Measurements from ENCODE around the gene BANF2. TPM values are rescaled to one million over a fixed set of nuclear protein-coding genes. Genes with fewer than 3 reads are reported as not detected.

BANF2 gene
- polyA plus RNA-seq, 1 of the 3 experiments (the other 2 are of a cell fraction): not detected

- ChIA-PET CTCF (no interaction called here), POLR2A (no interaction called here)
- Histone ChIP-seq H4K20me1 (ENCODE audit: insufficient read depth) (no peaks in the 10 kb centered on the region), H3F3A (replicated peaks; ENCODE audit: insufficient read depth) (peaks cover 3% of the 10 kb centered on the region), H2AFZ (ENCODE audit: low read depth) (no peak overlapping the region), H3K4me1 (ENCODE audit: control insufficient read depth in 1 of 2, insufficient read depth in 2 of 2, low read depth in 1 of 2, low read length in 1 of 2) (0 out of 4 replicates have a peak, but pooled peaks cover 0 to 3% of the 10 kb centered on the region in 2 experiments), H3K36me3 (replicated peaks in 1 of 2; ENCODE audit: control insufficient read depth in 1 of 2, insufficient read depth in 2 of 2, low read length in 1 of 2) (no peaks in the 10 kb centered on the region), H3K9me2 (no peaks in the 10 kb centered on the region), H3K79me2 (ENCODE audit: insufficient read depth) (no peaks in the 10 kb centered on the region), H3K27ac (ENCODE audit: low read depth in 2 of 2, low read length in 1 of 2) (no peak overlapping the region), H3K27me3 (ENCODE audit: insufficient read depth) (peaks cover 13% of the 10 kb centered on the region; the same call in 1 of the 2 replicates), H3K4me3 (ENCODE audit: low read depth in 2 of 2, low read length in 1 of 2) (no peak overlapping the region), H3K9me3 (no peaks in the 10 kb centered on the region), H3K4me2 (no peak overlapping the region), H3K9ac (no peak overlapping the region)
- no peak for DNase-seq
- TF ChIP-seq SMC3 (IDR thresholded peaks at IDR 0.05; ENCODE audit: low read depth, low read length): no peak
- TF ChIP-seq POLR2AphosphoS5 (IDR thresholded peaks at IDR 0.05; ENCODE audit: low read depth, low read length): no peak
- TF ChIP-seq RXRA (IDR thresholded peaks at IDR 0.05; ENCODE audit: borderline replicate concordance, low read depth): no peak
- WGBS (ENCODE audit: low lambda C conversion rate): 22% methylated on average over 1 of the region's 2 CpGs
Measured at GRCh38 chr20:17750722-17751045, 50.9 kb downstream of the BANF2 start.

GRCh38 chr20:17751640-17752039 is 51.9 kb downstream of the BANF2 start:
- Histone ChIP-seq H3K27me3 (ENCODE audit: insufficient read depth) (peaks cover 13% of the 10 kb centered on the region; the same call in 1 of the 2 replicates), H3F3A (replicated peaks; ENCODE audit: insufficient read depth) (peaks cover 3% of the 10 kb centered on the region), H3K4me3 (ENCODE audit: low read depth in 2 of 2, low read length in 1 of 2) (no peak overlapping the region), H4K20me1 (ENCODE audit: insufficient read depth) (no peaks in the 10 kb centered on the region), H3K79me2 (ENCODE audit: insufficient read depth) (no peaks in the 10 kb centered on the region), H3K27ac (ENCODE audit: low read depth in 2 of 2, low read length in 1 of 2) (no peak overlapping the region), H3K9ac (no peak overlapping the region), H2AFZ (ENCODE audit: low read depth) (no peak overlapping the region), H3K9me2 (no peaks in the 10 kb centered on the region), H3K4me1 (ENCODE audit: control insufficient read depth in 1 of 2, insufficient read depth in 2 of 2, low read depth in 1 of 2, low read length in 1 of 2) (0 out of 4 replicates have a peak, but pooled peaks cover 0 to 3% of the 10 kb centered on the region in 2 experiments), H3K36me3 (replicated peaks in 1 of 2; ENCODE audit: control insufficient read depth in 1 of 2, insufficient read depth in 2 of 2, low read length in 1 of 2) (no peaks in the 10 kb centered on the region), H3K4me2 (no peak overlapping the region), H3K9me3 (no peaks in the 10 kb centered on the region)
- POLR2A ChIA-PET: no interaction called here
- TF ChIP-seq CHD2 (IDR thresholded peaks at IDR 0.05; ENCODE audit: low read length, partially characterized antibody) (no peak), JUND (IDR thresholded peaks at IDR 0.05) (no peak), NRF1 (IDR thresholded peaks at IDR 0.05; ENCODE audit: low read depth, low read length) (no peak), ELF1 (IDR thresholded peaks at IDR 0.05) (no peak), CTCF (IDR thresholded peaks at IDR 0.05) (no peak), GATA2 (CRISPR knock-in tag; IDR thresholded peaks at IDR 0.05) (no peak), MXI1 (IDR thresholded peaks at IDR 0.05; ENCODE audit: low read depth, low read length) (no peak), TEAD4 (IDR thresholded peaks at IDR 0.05; ENCODE audit: borderline replicate concordance, insufficient read depth) (no peak), TCF12 (IDR thresholded peaks at IDR 0.05) (no peak), NFIC (IDR thresholded peaks at IDR 0.05; ENCODE audit: borderline replicate concordance) (no peak), POLR2AphosphoS5 (IDR thresholded peaks at IDR 0.05; ENCODE audit: low read depth, low read length) (no peak), USF2 (IDR thresholded peaks at IDR 0.05; ENCODE audit: borderline replicate concordance, low read depth, low read length) (no peak), EZH2phosphoT487 (IDR thresholded peaks at IDR 0.05; ENCODE audit: borderline replicate concordance, low read depth) (no peak), RFX5 (IDR thresholded peaks at IDR 0.05; ENCODE audit: low read length) (no peak)
- WGBS (ENCODE audit: low lambda C conversion rate): 58% methylated on average over 8 of the region's 8 CpGs
- CTCF ChIA-PET: no interaction called here
- no peak for DNase-seq
